GM23338 (cell line): Measurements from ENCODE around the gene SCRT2.

Source experiments
- JUNB ChIP-seq: IDR thresholded peaks from one replicate; pipeline ENCODE4 v1.6.1; 2016; ENCODE audit warnings: antibody characterized with exemption; ENCODE audit not compliant: unreplicated experiment
- POLR2AphosphoS5 ChIP-seq: IDR thresholded peaks from 2 replicates; pipeline ENCODE4 v1.6.1; 2016; ENCODE audit warnings: antibody characterized with exemption, low read depth
- TF ChIP-seq, protein P1 (sequence below), 2 experiments: fragments of 200-600 bp in 1 of 2; sonication (generic) in 1 of 2; conservative IDR thresholded peaks; 2 replicates each; pipeline versions ENCODE4 v1.5.1 to v1.6.1; 2016 to 2017; ENCODE audit warnings: antibody characterized with exemption in 2 of 2, low read depth in 2 of 2, mild to moderate bottlenecking in 2 of 2, moderate library complexity in 1 of 2

DNA sequence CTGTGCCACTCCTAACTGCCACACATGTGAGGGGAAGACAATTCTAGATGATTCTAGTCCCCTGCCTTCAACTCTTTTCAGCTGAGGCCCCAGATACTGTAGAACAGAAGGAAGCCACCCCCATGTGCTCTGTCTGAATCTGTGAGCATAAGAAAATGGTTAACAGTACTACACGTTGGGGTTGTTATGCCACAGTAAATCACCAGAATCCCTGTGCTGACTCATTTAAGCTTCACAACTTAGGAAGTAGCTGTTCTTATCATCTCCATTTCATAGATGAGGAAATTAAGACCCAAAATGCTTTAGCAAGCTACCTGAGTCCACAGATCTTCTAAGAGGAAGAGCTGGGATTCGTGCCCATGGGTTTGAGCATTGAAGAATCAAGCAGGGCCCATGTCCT is 27.4 kb upstream of the SCRT2 start:
- TF ChIP-seq JUNB (no peak), POLR2AphosphoS5 (no peak)
- TF ChIP-seq, protein P1, sequence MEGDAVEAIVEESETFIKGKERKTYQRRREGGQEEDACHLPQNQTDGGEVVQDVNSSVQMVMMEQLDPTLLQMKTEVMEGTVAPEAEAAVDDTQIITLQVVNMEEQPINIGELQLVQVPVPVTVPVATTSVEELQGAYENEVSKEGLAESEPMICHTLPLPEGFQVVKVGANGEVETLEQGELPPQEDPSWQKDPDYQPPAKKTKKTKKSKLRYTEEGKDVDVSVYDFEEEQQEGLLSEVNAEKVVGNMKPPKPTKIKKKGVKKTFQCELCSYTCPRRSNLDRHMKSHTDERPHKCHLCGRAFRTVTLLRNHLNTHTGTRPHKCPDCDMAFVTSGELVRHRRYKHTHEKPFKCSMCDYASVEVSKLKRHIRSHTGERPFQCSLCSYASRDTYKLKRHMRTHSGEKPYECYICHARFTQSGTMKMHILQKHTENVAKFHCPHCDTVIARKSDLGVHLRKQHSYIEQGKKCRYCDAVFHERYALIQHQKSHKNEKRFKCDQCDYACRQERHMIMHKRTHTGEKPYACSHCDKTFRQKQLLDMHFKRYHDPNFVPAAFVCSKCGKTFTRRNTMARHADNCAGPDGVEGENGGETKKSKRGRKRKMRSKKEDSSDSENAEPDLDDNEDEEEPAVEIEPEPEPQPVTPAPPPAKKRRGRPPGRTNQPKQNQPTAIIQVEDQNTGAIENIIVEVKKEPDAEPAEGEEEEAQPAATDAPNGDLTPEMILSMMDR (conservative IDR thresholded peaks at IDR 0.05; ENCODE audit: low read depth in 2 of 2) = no peak
